Stimulated activated naive CD4-positive, alpha-beta T cell treated with Interleukin-2 at 50 U/mL for 16 hours (primary cell): ENCODE results near the gene PTGIR.

ENCODE experiments used
- DNase-seq: peaks from one replicate; lab custom pipeline; 2025; lab: John Stamatoyannopoulos, UW

Gene PTGIR, protein sequence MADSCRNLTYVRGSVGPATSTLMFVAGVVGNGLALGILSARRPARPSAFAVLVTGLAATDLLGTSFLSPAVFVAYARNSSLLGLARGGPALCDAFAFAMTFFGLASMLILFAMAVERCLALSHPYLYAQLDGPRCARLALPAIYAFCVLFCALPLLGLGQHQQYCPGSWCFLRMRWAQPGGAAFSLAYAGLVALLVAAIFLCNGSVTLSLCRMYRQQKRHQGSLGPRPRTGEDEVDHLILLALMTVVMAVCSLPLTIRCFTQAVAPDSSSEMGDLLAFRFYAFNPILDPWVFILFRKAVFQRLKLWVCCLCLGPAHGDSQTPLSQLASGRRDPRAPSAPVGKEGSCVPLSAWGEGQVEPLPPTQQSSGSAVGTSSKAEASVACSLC

DNA sequence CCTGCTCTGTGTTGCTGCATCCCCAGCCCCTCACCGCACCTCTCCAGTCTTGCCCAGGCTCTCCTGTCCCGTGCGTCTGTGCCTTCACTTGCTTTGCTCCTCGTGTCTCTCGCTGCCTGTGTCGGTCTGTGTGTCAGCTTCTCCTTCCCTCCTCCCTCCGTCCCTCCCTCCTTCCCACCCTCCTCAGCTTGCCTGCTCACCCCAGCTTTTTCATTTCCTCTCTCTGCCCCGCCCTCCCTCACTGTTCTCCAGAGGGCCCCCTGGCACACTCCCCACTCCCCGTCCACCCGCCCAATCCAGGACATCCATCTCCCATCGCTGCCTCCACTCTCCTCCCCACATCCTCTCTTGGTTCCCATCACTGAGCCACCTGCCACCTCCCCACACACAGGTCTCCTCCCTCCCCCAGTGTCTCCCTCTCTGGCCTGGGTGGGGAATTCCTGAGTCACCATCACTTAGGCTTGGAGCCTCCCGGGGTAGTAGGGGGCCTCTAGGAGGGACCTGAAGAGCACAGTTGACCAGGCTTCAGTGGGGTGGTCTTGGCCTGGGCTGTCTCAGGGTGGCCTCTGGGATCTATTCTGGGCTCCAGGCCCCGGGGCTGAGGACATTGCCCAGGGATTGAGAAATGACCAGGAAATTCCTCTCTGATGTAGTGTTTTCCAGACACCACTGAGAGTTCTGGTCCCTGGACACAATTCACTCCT lies at the start of gene PTGIR:
TSS of gene PTGIR (minus strand) at position 132 of the 704 bp plus-strand sequence. CDS start 864 bp downstream, outside the sequence.
- no peak for DNase-seq

DNA sequence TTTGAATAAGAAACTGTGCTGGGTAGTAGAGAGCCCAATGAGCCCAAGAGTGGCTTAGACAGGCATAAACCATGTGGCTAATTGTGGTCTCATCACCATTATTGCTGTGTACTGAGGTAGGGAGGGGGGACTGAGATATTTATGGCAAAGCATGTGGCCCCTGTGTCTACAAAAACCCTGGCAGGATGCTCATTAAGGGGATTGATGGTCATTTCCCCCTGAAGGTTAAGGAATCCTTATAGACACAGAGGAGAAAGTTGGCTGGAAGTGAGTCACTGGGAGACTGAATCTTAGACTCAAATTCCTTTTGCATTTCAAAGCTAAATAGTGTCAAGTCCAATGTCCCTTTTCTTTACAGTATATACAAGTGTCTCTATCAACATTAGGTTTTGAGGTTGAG lies 45.9 kb upstream of the PTGIR start:
- no peak for DNase-seq

DNA sequence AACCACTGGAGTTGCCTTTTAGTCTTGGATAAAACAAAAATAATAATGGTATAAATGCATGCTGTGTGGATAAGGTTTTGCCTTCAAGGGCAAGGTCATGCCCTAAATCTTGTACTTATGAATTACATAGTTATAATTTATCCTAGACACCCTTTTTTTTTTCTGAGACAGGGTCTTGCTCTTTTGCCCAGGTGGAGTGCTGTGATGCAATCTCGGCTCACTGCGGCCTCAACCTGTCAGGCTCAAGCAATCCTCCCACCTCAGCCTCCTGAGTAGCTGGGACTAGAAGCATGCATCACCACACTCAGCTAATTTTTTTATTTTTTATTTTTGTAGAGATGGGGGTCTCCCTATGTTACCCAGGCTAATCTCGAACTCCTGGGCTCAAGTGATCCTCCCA lies 43.8 kb upstream of the PTGIR start:
- DNase-seq = no peak

GRCh38 chr19:46665072-46665471 lies 40.2 kb upstream of the PTGIR start:
- no peak for DNase-seq

DNA sequence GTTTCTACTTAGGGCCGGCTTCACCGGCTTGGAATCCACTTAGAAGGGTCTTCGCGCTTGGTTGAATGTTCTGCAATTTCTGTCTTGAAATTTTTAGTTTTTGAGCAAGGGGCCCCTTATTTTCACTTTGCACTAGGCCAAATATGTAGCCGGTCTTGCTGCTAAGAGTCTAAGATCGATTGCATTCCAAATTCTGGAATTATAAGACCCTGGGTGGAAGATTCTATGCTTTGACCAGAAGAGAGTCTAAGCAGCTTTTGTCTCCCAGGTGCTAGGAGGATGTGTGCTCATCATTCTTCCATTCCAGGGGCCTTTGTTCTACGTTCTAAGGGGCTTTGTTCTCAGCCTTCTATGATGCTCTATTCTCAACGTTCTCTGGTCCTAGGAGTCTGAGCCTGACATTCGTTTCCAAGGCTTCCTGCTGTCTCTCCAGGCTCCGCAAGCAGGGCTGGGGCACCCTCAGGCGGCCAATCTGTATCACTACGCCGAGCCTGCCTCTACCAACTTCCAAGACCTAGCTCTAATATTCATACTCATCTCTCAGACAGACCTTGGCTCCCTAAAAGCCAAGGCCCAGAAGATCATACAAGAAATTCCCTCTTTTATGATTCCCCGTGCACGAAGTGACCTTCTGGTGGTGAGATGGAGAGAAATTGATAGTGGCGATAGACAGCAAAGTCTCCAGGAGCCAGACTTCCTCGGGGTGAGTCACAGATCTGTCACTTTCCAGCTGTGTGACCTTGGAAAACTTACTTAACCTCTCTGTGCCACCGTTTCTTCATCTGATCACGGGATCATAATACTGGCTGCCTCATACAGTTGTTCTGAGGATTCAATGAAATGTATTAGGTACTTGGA lies 37.1 kb upstream of the PTGIR start:
- DNase-seq = peak; percentile 68

DNA sequence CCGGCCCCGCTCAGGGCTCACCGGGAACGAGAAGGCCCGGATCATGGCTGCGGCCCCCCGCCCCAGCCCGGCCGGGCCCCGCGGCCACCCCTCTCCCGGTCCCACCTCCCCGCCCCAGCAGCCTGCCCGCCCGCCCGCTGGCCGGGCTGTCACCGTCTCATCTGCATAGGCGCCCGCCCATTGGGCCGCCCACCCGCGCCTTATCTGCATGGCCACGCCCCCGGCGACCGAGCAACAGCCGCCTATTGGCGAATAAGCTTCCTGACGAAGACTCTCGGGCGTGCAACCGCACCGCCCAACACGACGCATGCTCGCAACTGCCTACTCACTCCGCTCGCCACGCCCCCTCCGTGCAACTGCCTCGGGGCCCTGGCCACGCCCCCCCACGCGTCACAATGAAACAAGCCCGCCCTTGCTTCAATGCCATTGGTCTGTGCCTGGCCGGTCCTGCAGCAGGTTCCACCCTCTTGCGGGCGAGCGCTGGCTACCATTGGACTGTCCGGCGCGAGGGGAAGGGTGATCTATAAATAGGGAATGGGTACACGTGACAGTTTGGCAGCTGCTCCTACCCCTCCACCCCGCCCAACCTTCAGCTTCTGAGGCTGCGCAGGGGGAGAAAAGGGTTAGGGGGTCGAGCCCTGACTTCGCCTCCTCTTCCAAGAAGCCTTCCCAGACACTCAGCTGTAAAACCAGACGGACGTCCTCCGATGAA lies 36.3 kb upstream of the PTGIR start, which contains the start of gene DACT3:
TSS of gene DACT3 (minus strand) at position 163 of the 712 bp plus-strand sequence. CDS start at position 45, 118 bp downstream.
- DNase-seq = peak; percentile 100

- no peak for DNase-seq
Measured at GRCh38 chr19:46660551-46661019, 35.7 kb upstream of the PTGIR start.

DNA sequence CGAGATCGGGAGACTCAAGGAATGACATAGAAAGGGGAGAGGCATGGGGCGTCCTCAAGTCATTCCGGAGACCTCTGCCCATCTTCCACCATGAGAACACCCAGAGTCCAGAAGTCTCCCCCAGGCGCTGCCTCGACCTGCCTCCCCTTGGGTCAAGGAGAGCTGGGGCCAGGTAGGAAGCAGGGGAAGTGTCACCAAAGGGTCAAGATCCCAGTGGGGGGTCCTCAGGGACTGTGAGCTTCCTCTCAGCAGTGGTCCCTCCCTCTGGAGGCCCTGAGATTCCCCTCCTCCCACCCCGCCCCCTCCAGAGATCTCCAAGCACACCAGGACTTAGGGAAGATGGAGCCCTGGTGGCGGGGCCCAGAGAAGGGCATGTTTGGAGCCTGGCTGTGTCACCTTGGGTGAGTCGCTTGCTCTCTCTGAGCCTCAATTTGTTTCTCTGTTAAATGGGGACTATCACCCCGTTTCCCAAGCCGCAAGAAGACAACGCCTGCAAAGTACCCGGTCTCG lies 35.2 kb upstream of the PTGIR start:
- no peak for DNase-seq

DNA sequence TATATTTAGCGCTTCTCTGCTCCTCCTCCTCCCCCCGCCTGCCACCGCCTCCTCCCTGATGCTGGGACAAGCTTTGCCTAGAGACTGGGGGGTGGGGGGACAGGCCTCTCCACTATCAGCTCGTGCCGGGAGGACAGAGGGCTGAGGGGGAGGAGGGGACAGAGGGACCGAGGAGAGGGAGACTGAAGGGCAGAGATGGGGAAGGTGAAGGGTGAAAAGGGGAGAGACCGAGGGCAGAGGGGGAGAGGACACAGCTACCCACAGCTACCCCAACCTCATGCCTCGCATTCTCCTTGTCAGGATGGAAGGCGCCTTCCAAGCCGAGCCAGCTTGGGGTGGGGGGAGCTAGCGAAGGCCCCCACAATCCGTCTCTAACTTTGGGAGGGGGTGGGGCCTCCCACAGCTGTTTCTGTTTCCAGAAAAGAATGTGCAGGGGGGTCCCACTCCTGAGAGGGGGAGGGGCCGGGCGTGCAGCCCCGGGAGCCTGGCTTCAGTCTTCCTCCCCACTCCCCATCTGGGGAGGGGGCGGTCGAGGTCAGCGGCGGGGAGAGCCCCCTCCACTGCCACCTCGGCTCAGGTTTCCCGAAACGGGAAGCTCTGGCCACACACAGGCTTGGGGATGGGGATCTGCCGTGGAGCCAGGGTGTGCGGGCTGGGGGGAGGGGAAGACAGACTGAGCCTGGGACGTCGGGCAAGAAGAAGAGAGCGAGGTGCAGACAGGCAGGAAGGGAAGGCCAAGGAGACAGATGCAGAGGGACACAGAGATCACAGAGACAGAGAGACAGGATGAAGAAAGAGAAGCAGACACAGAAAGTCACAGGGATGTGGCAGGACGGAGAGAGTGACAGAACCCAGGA lies 34.5 kb upstream of the PTGIR start:
- no peak for DNase-seq

GRCh38 chr19:46656541-46656940 lies 31.7 kb upstream of the PTGIR start:
- DNase-seq = no peak

DNA sequence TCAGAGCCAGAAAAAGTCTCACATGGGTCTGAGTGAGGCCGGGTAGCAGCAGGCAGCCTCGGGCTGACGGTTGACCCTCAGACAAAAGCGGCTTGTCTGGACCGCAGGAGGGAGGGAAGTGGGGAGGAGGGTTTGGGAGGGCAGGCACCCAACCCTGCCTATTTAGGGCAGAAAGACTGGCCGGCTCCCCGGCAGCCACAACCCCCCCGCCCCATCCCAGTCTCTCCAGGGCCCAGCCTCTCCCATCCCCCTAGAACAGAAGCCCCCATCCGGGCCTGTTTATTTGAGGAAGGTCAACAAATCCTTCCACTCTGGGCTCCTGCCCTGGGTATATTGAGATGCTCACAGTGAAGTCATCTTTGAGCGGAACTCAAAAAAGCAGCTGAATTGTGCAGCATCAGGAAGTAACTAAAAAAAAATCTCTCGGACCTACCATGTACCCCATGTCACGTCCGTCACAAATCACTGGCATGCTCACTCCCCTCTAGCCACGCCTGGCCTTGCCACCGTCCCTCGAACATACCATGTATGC lies 29.8 kb upstream of the PTGIR start:
- no peak for DNase-seq

GRCh38 chr19:46650445-46650844 lies 25.6 kb upstream of the PTGIR start:
- DNase-seq = no peak

- DNase-seq = no peak
Measured at GRCh38 chr19:46648961-46649960, 24.4 kb upstream of the PTGIR start.

DNA sequence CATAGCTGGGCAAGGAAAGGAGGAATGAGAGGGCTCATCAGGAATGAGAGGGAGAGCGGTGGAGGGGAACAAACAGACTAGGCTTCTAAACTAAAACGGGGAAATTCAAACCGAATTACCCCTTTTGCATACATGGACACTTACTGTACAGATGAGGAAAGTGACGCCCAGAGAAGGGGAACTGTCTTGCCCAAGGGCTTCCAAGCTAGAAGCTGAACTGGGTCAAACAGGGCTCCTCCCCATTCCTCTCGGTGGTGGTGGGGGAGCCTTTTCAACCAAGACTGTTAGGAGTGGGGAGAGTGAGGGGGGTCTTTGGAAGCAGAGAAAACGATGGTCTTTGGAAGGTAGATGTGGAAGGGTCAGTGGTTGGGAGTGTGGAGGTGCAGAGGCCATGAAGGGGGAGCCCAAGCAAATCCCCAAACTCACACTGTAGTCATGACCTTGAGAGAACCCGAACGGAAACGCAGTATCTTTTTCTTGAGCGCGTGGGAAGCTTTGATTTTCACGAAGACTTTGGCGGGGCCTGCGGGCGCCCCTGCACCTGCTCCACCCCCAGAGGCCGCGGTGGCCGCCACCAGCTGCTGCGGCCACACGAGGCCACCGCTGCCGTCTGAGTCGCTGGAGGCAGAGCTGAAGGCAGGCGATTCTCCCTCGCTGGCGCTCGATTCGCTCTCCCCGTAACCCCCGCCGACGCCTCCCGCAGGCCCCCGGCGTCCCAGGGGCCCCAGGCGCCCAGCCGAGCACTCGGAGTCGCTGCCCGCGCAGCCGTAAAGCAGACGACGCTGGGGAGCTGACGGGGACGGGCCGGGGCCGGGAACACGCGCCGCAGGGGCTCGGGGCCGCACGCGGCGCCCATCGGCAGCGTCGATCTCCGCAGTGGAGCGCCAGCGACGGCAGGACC lies 23.4 kb upstream of the PTGIR start:
- DNase-seq = no peak

GRCh38 chr19:46646402-46646801 lies 21.5 kb upstream of the PTGIR start:
- DNase-seq = no peak

- DNase-seq = no peak
Measured at GRCh38 chr19:46644720-46645119, 19.8 kb upstream of the PTGIR start.

- DNase-seq = no peak
Measured at GRCh38 chr19:46640656-46641055, 15.8 kb upstream of the PTGIR start.
